Measurements from ENCODE around the gene GLP1R.
"Not testable (repeated sequence)": the region's sequence is repeated elsewhere in the genome, so short reads cannot be mapped to it uniquely, and the experiment has no call there.

The GLP1R gene

GRCh38 chr6:39088331-39088730 lies 39.8 kb downstream of the GLP1R start:
- peak in 1 of 2 experiments; percentile 5 for DNase-seq

DNA sequence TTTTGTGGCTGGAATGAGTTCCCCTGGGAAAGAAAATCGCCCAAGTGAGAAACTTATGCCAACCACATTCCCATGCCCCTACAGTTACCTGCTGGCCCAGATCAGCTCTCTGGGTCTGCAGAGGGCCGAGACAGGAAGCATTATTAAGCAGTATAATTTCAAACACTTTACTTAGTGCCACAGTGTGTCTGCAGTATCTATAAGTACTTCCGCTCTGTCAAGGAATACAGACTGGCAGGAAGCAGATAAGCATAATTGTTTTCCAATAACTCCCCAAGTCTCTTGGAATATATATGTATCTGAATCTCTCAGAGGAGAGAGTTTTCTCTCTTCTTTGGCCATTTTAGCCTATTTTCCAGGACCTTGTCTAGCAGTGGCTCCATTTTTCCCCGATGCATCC lies 41.5 kb downstream of the GLP1R start:
- DNase-seq, result no peak

- DNase-seq, result peak in 1 of 2 experiments; percentile 46
Observed at GRCh38 chr6:39091220-39091619, 42.6 kb downstream of the GLP1R start.

- DNase-seq, result peak; percentile 2 to 36
Observed at GRCh38 chr6:39092124-39092523, 43.5 kb downstream of the GLP1R start.

- no peak for DNase-seq
Observed at GRCh38 chr6:39093149-39093708, 44.6 kb downstream of the GLP1R start.

DNA sequence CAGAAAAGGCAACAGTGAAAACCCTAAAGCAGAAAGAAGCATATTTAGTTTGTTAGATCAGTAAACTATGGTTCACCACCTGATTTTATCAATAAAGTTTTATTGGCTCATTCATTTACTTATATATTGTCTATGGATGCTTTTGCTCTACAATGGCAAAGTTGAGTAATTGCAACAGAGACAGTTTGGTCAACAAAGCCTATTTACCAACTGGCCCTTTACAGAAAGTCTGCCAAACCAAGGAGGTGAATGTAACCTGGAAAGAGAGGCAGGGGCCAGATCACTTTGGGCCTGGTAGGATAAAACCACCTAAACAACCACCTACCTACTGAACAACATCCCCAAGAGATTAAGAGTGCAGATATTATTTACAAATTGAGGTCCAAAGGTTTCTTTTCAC lies 47.0 kb downstream of the GLP1R start:
- no peak for DNase-seq

DNA sequence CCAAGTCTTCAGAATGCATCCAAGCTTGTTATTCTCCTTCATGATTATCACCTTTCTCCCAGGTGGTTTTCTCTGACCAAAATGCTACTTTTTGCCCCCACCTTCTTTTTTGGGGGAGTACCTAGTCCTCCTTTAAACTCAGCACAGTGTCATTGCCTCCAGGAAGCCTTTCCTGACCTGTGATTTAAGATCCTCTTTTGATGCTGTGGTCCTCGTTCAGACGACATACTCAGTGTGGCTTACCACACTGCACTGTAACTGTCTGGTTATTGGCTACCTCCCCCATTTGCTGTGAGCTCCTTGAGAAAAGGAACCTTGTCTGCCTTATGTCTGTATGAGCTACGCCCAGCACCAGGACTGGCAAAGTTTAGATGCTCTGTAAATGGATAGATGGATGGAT lies 51.8 kb downstream of the GLP1R start:
- no peak for DNase-seq

GRCh38 chr6:39102071-39102820 lies 53.7 kb downstream of the GLP1R start:
- no peak for DNase-seq

DNA sequence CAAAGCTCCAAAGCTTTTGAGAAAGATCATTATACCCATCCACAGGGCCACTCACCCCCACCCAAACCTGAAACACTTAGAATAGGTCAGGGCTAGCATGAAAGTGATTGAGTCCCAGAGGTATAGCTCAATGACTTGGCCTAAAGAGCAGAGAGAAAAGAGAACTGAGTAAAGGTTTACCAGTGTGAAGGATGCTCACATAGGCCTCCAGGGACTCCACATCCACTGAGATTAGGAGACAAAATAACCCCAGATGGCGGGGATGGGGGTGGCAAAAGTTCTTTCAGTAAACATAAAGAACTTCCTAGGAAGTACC lies 54.2 kb downstream of the GLP1R start:
- DNase-seq, result no peak

GRCh38 chr6:39104528-39104927 lies 55.9 kb downstream of the GLP1R start:
- DNase-seq, result no peak

DNA sequence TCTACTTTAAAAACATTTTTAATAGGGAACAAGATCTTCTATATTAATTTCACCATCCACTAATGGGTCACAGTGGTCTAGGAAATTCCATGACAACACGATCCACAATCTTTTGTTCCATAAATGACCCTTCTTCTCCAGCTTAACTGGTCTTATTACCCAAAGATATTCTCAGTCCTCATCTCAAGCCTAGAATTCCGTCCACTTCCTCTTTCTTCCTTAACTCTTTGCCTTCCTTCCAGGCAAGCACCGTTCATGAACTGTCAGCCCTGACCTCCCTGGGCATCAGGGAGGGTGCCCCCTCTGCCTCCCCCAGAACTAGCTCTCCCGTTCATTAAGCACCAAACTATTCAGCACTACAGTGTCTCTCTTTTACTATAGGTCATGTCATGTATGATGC lies 58.5 kb downstream of the GLP1R start:
- no peak for DNase-seq

- no peak for DNase-seq
Observed at GRCh38 chr6:39107641-39108040, 59.1 kb downstream of the GLP1R start.

- no peak for DNase-seq
Observed at GRCh38 chr6:39108041-39108839, 59.7 kb downstream of the GLP1R start.

DNA sequence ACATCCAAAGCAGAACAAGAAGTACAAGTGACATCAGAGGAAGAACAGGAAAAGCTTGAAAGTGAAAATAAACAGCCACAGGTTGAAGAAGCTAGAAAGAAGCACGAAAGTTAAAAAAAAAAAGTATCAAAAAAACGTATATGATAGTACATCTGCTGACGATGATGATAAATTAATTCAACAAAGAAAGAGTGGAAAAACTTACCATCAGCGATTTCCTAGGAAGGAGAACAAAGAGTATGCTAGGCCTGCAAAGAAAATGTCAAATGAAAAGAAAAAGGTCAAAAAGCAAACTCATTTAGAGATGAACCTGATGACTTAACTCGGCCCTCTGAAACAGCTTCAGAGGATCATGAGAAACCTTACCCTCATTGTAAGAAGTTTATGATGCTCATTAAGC lies 62.7 kb downstream of the GLP1R start:
- no peak for DNase-seq

- DNase-seq, result no peak
Observed at GRCh38 chr6:39113788-39114187, 65.2 kb downstream of the GLP1R start.

DNA sequence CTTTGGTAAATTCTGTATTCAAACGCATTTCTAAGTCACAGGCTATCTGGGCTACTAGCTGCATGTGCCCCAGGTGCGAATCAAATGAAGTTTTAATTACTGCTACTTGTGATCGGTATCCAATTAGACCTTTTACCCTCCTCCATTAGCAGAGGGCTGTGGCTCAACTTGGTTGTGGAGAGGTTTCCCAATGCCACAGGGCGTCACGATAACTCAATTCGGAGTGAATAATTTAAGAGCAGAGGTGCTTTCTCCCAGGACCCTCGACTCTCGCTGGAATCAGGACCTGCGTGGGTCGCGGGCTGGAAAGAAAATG lies 65.8 kb downstream of the GLP1R start:
- peak in 1 of 2 experiments; percentile 67 for DNase-seq

DNA sequence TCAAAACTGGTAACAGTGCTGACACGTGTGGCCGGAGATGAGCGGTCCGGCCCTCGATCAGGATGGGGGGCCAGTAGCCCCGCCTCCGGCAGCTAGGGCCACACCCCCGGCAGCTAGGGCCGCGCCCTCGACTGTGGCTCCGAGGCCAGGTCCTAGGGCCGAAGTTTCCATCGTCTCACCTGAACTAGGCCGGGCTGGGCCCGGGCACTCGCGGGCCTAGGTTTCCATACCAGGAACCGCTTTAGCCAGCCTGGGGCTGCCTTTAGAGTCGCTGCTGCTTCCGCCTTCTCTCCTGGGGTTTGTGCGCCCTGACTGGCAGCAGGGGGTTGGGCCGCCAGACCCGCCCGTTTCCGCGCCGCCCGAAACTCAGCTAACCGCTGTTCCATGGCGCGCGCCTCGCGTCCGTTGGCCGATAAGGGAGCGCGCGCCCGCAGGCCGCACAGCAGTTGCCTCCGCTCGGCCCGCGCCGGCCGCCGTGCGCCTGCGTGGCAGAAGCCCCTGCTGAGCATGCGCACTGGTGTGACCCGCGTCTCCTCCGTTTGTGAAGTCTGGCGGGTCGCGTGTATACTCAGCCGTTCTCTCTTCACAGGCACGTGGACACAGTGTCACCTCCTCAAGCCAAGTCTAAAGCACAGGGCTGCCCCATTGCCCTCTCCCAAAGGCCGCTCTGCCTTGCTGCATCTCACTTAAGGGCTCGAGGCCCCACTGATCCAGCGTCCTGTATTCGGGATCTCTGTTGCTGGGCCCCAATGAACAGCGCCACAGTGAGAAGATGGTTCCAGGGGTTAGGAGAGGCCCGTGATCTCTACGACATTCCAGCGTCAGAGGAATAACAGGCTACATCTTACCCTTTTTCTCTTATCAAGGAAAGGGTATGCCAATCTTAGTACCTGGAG lies 66.4 kb downstream of the GLP1R start, which contains the start of gene SAYSD1:
Gene SAYSD1 (minus strand): TSS at position 483 of the 896 bp plus-strand sequence. CDS start 97 bp downstream, at position 386.
- DNase-seq, result peak; percentile 92 to 95

GRCh38 chr6:39118921-39119320 lies 70.3 kb downstream of the GLP1R start:
- no peak for DNase-seq

GRCh38 chr6:39124114-39124513 lies 75.5 kb downstream of the GLP1R start:
- DNase-seq, result no peak

DNA sequence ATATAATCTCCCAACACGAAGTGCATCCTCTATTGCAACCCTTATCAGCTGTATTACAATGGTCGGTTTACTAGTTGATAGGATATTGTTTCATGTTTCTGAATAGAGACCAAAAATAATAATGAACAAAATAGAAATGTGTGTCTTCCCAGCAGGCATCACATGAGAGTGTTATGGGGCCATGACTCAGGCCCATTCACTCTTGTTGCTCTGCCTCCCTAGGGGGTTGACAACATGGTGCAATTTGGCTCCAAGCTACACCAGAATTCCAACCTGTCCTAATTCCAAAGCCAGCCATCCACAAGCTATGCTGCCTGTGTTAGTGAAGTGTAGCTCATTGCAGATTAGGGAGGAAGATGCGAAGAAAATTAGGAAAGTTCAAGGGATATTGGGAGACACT lies 79.5 kb downstream of the GLP1R start:
- no peak for DNase-seq

- no peak for DNase-seq
Observed at GRCh38 chr6:39128832-39129231, 80.3 kb downstream of the GLP1R start.

DNA sequence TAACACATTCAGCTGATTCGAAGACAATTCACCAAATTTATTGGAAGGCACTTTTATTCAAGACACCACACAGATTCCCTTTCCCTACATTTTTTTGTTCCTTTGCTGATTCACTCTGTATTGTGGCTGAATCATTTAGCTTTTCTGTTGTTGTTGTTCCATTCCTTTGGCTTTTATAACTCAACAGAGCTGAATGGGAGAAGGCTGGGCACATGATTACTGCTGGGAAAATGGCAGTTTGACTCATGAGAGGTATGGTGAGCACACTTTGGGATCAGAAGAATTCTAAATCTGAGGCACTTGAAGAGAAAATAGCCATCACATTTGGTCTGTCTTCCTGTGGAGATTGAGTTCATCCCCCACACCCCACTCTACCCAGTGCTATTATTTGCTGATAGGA lies 82.1 kb downstream of the GLP1R start:
- DNase-seq, result no peak

DNA sequence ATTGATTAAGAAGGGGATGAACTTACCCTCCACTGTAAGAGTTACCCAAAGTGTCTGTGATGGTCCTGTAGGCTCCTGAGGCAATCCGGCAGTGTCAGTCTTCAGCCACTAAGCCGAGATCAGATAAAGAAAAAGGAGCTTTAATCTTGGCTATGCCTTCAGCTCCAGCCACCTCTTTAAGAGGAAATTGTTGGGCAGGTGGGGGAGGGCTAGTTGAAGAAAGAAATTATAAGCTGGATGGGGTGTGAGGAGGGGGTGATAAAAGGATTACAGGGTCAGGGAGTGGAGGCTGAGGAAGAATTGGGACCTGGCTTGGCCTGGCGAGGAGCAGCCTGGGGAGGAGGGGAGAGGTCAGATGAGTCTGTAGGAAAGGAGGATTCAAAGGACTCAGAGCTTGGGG lies 86.2 kb downstream of the GLP1R start:
- not testable (repeated sequence) for DNase-seq
